Vagina (tissue), 2 donors: ENCODE data around the gene KICS2.

Source experiments
- CTCF ChIP-seq, 3 experiments: fragments of 450-650 bp in 2 of 3; fragments of 200-600 bp in 1 of 3; sonication (generic) in 1 of 3; IDR thresholded peaks; one replicate each; pipeline ENCODE4 v1.5.1; 2017 to 2019; ENCODE audit warnings: antibody characterized with exemption in 3 of 3, mild to moderate bottlenecking in 2 of 3, moderate library complexity in 2 of 3
- POLR2A ChIP-seq, 2 donors: fragments of 450-650 bp; IDR thresholded peaks; one replicate each; pipeline ENCODE4 v1.6.1; 2017; ENCODE audit warnings: antibody characterized with exemption in 2 of 2, mild to moderate bottlenecking in 2 of 2, moderate library complexity in 2 of 2
- POLR2AphosphoS5 ChIP-seq, 2 donors: sonication (generic); formaldehyde crosslinking; IDR thresholded peaks; one replicate each; pipeline ENCODE4 v1.9.0; 2017; ENCODE audit warnings: antibody characterized with exemption in 2 of 2, mild to moderate bottlenecking in 2 of 2, low read depth in 1 of 2; ENCODE audit not compliant: insufficient read depth in 1 of 2

- TF ChIP-seq CTCF (IDR thresholded peaks at IDR 0.05) (no peak), POLR2AphosphoS5 (IDR thresholded peaks at IDR 0.05; ENCODE audit: insufficient read depth in 1 of 2, low read depth in 1 of 2) (no peak), POLR2A (IDR thresholded peaks at IDR 0.05) (no peak)
Observed at GRCh38 chr12:64225626-64226025, 3.5 kb upstream of the KICS2 start.
